ENCODE data around the gene JAZF1. TPM values are rescaled to one million over a fixed set of nuclear protein-coding genes. Genes with fewer than 3 reads are reported as not detected.
A peak's percentile ranks its signal among the peaks of the same experiment; 100 is the strongest.

Gene JAZF1
- total RNA-seq, 1 experiment from 2014 or later, result 14.2 TPM

DNA sequence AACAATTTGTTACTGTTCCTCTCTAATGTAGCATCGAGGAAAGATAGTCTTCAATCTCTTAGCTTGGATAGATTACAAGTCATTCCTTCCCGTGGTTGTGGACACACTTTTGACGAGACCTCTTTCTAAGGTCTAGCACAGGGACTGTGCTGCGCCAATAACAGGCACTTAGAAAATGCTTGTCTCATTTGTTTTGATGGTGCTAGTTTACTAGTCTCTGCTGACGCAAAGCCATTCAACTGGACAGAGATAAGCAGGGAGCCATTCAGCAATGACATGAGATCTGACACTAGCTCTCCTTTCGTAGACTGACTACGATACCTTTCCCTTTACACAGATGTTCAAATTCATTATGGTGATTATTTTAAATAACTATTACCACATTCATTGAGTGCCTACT, 6.4 kb upstream of the JAZF1 start:
- TF ChIP-seq, protein P1, sequence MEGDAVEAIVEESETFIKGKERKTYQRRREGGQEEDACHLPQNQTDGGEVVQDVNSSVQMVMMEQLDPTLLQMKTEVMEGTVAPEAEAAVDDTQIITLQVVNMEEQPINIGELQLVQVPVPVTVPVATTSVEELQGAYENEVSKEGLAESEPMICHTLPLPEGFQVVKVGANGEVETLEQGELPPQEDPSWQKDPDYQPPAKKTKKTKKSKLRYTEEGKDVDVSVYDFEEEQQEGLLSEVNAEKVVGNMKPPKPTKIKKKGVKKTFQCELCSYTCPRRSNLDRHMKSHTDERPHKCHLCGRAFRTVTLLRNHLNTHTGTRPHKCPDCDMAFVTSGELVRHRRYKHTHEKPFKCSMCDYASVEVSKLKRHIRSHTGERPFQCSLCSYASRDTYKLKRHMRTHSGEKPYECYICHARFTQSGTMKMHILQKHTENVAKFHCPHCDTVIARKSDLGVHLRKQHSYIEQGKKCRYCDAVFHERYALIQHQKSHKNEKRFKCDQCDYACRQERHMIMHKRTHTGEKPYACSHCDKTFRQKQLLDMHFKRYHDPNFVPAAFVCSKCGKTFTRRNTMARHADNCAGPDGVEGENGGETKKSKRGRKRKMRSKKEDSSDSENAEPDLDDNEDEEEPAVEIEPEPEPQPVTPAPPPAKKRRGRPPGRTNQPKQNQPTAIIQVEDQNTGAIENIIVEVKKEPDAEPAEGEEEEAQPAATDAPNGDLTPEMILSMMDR (IDR thresholded peaks at IDR 0.05; ENCODE audit: unreplicated experiment), result no peak
- Mint-ChIP-seq H3K4me1 (ENCODE audit: insufficient read depth, unreplicated experiment) (no peaks in the 10 kb centered on the region), H3K27me3 (ENCODE audit: insufficient read depth, unreplicated experiment) (peaks cover 12% of the 10 kb centered on the region), H3K4me3 (ENCODE audit: unreplicated experiment) (no peak overlapping the region), H3K9me3 (ENCODE audit: unreplicated experiment) (no peaks in the 10 kb centered on the region), H3K36me3 (ENCODE audit: insufficient read depth, unreplicated experiment) (no peaks in the 10 kb centered on the region), H3K27ac (ENCODE audit: low read depth, unreplicated experiment) (no peak overlapping the region)
- no peak for DNase-seq (ENCODE audit: unreplicated experiment)
- CTCF ChIA-PET, result interaction anchor here (0.6 to 0.8 kb wide), 3 partner anchors 64 to 1020 kb away, joined by 3 to 5 read pairs (median 4); no protein-coding TSS in a partner anchor
- POLR2A ChIA-PET, result interaction anchor here (0.6 kb wide), 1 partner anchor 176 kb away, joined by 3 read pairs; no protein-coding TSS in a partner anchor
- BruUV-seq (replicated peaks), result no TSS peak
- intact Hi-C loops (cut with micrococcal nuclease), result no loop called here

DNA sequence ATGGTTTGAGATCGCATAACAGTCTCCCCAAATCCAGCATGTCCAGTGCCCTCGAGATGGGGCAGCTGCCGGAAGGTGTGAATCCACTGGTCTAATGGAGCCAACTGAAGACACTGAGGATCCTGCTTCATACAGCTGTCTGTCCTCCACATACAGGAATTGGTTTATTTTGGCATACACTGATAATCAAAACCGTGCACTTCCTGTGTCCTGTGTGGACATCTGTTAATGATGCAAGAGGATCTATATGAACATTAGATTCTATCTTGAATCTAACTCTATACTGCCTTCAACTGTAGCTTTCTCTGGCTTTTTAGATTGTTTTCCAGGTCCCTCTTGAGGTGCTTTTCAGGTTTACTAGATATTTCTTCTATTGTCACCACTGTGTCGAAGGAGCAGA, 3.0 kb upstream of the JAZF1 start:
- no peaks in the 10 kb centered on the region for H3K27me3 Mint-ChIP-seq (ENCODE audit: insufficient read depth, unreplicated experiment)
- ChIA-PET POLR2A (interaction anchor here (0.6 kb wide), 3 partner anchors 54 to 505 kb away, joined by 3 read pairs; no protein-coding TSS in a partner anchor), CTCF (interaction anchor here (0.7 to 0.8 kb wide), 2 partner anchors 53 to 355 kb away, joined by 3 read pairs; no protein-coding TSS in a partner anchor)
- no peak overlapping the region for H3K27ac Mint-ChIP-seq (ENCODE audit: low read depth, unreplicated experiment)
- no peaks in the 10 kb centered on the region for H3K9me3 Mint-ChIP-seq (ENCODE audit: unreplicated experiment)
- BruUV-seq (replicated peaks), result no TSS peak
- peak; percentile 26 for DNase-seq (ENCODE audit: unreplicated experiment)
- H3K36me3 Mint-ChIP-seq (ENCODE audit: insufficient read depth, unreplicated experiment), result no peaks in the 10 kb centered on the region
- TF ChIP-seq, protein P1 (IDR thresholded peaks at IDR 0.05; ENCODE audit: unreplicated experiment), result no peak
- peaks cover 9% of the 10 kb centered on the region for H3K4me1 Mint-ChIP-seq (ENCODE audit: insufficient read depth, unreplicated experiment)
- intact Hi-C loops (cut with micrococcal nuclease), result no loop called here
- H3K4me3 Mint-ChIP-seq (ENCODE audit: unreplicated experiment), result no peak overlapping the region

DNA sequence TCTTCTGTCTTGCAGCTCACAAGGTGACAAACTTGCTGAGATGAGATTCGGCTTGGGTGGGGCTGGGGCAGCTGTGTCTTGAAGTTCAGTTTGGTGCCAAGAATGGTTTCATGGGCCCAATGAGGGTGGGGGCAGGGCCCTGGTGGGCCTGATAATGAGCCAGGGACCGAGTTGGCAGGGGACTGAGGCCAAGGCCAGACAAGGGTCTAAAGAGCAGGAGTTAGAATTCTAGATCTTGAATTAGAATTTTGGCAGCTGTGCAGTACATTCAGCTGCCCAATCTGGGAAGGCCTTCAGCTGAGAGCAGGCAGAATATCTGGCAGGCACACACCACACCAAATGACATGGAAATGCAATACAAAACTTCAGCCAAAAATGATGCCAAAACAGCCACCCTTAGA, 1.5 kb upstream of the JAZF1 start:
- Mint-ChIP-seq H3K27me3 (ENCODE audit: insufficient read depth, unreplicated experiment) (no peaks in the 10 kb centered on the region), H3K27ac (ENCODE audit: low read depth, unreplicated experiment) (no peak overlapping the region), H3K9me3 (ENCODE audit: unreplicated experiment) (no peaks in the 10 kb centered on the region), H3K4me1 (ENCODE audit: insufficient read depth, unreplicated experiment) (peaks cover 11% of the 10 kb centered on the region), H3K36me3 (ENCODE audit: insufficient read depth, unreplicated experiment) (no peaks in the 10 kb centered on the region), H3K4me3 (ENCODE audit: unreplicated experiment) (peak overlapping the region; percentile 74)
- BruUV-seq (replicated peaks), result no TSS peak
- intact Hi-C loops (cut with micrococcal nuclease), result no loop called here
- CTCF ChIA-PET, result interaction anchor here (0.6 to 1.2 kb wide), 3 partner anchors 12 to 108 kb away, joined by 3 to 4 read pairs (median 3); no protein-coding TSS in a partner anchor
- POLR2A ChIA-PET, result interaction anchor here (0.5 to 1.5 kb wide), 3 partner anchors 13 to 121 kb away, joined by 3 to 6 read pairs (median 3); no protein-coding TSS in a partner anchor
- no peak for DNase-seq (ENCODE audit: unreplicated experiment)
- TF ChIP-seq, protein P1 (IDR thresholded peaks at IDR 0.05; ENCODE audit: unreplicated experiment), result no peak

DNA sequence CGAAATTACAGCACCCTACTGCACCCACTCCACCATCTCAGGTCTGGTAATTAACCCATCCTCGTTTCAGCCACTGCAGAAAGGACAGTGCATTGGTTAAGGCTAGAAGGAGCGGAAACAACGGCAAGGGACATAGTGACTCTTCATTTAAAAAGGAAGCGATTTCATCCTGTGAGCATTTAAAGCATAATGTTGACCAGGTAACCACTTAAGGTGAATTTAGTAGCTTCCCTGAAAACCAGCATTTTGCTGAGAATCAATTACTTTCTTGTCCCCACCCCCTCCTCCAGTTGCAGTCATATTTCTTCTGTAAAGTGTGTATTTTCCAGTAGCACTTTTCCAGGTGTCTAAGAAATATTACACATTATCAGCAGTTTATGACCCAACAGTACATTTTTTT, 821 bp upstream of the JAZF1 start:
- Mint-ChIP-seq H3K9me3 (ENCODE audit: unreplicated experiment) (no peaks in the 10 kb centered on the region), H3K27me3 (ENCODE audit: insufficient read depth, unreplicated experiment) (no peaks in the 10 kb centered on the region), H3K27ac (ENCODE audit: low read depth, unreplicated experiment) (no peak overlapping the region), H3K4me1 (ENCODE audit: insufficient read depth, unreplicated experiment) (peaks cover 11% of the 10 kb centered on the region), H3K4me3 (ENCODE audit: unreplicated experiment) (peak overlapping the region; percentile 74), H3K36me3 (ENCODE audit: insufficient read depth, unreplicated experiment) (no peaks in the 10 kb centered on the region)
- intact Hi-C loops (cut with micrococcal nuclease), result no loop called here
- TF ChIP-seq, protein P1 (IDR thresholded peaks at IDR 0.05; ENCODE audit: unreplicated experiment), result no peak
- DNase-seq (ENCODE audit: unreplicated experiment), result no peak
- ChIA-PET CTCF (interaction anchor here (0.8 kb wide), 1 partner anchor 53 kb away, joined by 3 read pairs; no protein-coding TSS in a partner anchor), POLR2A (interaction anchor here (0.6 to 1.5 kb wide), 5 partner anchors 12 to 167 kb away, joined by 3 to 6 read pairs (median 3); no protein-coding TSS in a partner anchor)
- BruUV-seq (replicated peaks), result no TSS peak

Measured in MCF 10A (cell line).